DND-41 (cell line): ENCODE measurements around the gene NRDC.

Experiments used
- EZH2 ChIP-seq: IDR thresholded peaks from 3 replicates; pipeline ENCODE4 v1.6.1; 2012; ENCODE audit warnings: borderline replicate concordance, low read depth, mild to moderate bottlenecking, moderate library complexity, low read length, inconsistent platforms; ENCODE audit not compliant: severe bottlenecking
- TF ChIP-seq, protein P1 (sequence below): IDR thresholded peaks from 2 replicates; pipeline ENCODE4 v1.5.1; 2012; ENCODE audit warnings: borderline replicate concordance, low read length, moderate library complexity, mild to moderate bottlenecking; ENCODE audit not compliant: poor library complexity, severe bottlenecking; ENCODE audit errors: extremely low read depth

DNA sequence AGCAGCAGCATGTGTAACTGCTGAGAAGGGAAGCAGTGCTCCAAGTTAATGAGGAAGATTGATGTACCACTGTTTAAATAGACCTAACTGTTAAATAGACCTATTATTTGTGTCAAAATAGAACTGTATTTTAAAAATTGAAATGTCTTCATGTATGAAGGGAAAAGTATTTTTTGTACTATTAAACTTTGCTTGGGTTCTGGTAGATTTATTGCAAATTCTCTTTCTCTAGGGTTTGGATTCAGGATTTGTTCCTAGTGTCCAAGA, 133.3 kb downstream of the NRDC start:
- TF ChIP-seq, protein P1, sequence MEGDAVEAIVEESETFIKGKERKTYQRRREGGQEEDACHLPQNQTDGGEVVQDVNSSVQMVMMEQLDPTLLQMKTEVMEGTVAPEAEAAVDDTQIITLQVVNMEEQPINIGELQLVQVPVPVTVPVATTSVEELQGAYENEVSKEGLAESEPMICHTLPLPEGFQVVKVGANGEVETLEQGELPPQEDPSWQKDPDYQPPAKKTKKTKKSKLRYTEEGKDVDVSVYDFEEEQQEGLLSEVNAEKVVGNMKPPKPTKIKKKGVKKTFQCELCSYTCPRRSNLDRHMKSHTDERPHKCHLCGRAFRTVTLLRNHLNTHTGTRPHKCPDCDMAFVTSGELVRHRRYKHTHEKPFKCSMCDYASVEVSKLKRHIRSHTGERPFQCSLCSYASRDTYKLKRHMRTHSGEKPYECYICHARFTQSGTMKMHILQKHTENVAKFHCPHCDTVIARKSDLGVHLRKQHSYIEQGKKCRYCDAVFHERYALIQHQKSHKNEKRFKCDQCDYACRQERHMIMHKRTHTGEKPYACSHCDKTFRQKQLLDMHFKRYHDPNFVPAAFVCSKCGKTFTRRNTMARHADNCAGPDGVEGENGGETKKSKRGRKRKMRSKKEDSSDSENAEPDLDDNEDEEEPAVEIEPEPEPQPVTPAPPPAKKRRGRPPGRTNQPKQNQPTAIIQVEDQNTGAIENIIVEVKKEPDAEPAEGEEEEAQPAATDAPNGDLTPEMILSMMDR = no peak
- TF ChIP-seq EZH2 = no peak
